K562 (cell line): ENCODE results near the gene GDNF.

Experiments used
- CHD2 ChIP-seq: IDR thresholded peaks from 2 replicates; pipeline ENCODE4 v1.6.1; 2011; ENCODE audit warnings: low read depth, low read length
- CHD4 ChIP-seq: fragments of 200-600 bp; sonication (generic); IDR thresholded peaks from 3 replicates; pipeline ENCODE4 v1.6.1; 2012; ENCODE audit warnings: low read depth, mild to moderate bottlenecking, mixed read lengths, low read length, inconsistent platforms; ENCODE audit not compliant: insufficient read depth, insufficient replicate concordance, poor library complexity, severe bottlenecking
- EZH2 ChIP-seq: IDR thresholded peaks from 2 replicates; pipeline ENCODE4 v1.6.1; 2012; ENCODE audit warnings: low read depth, mild to moderate bottlenecking, inconsistent platforms, low read length, borderline replicate concordance
- FOS ChIP-seq: IDR thresholded peaks from 3 replicates; pipeline ENCODE4 v1.6.1; 2011; ENCODE audit not compliant: insufficient read length; ENCODE audit errors: extremely low read depth
- HEY1 ChIP-seq: fragments of 250-450 bp; sonication (Bioruptor Pico); IDR thresholded peaks from 2 replicates; pipeline ENCODE4 v1.5.0; 2020; ENCODE audit warnings: mild to moderate bottlenecking, moderate library complexity, borderline replicate concordance
- MTA1 ChIP-seq: fragments of 450-650 bp; IDR thresholded peaks from 2 replicates; pipeline ENCODE4 v1.6.1; 2017; ENCODE audit warnings: borderline replicate concordance
- MYBL2 ChIP-seq, 2 experiments: fragments of 450-650 bp in 1 of 2; sonication (generic) in 1 of 2; formaldehyde crosslinking in 1 of 2; IDR thresholded peaks; 2 replicates each; pipeline versions ENCODE4 v1.6.1 to v1.8.1; 2017 to 2022; ENCODE audit warnings: borderline replicate concordance in 1 of 2, inconsistent platforms in 1 of 2, low read depth in 1 of 2, mild to moderate bottlenecking in 1 of 2, missing genetic modification reagents in 1 of 2, moderate library complexity in 1 of 2
- NRF1 ChIP-seq, 2 experiments: fragments of 450-650 bp; IDR thresholded peaks in 1 of 2; conservative IDR thresholded peaks in 1 of 2; 2 replicates each; pipeline ENCODE4 v1.6.1; 2014; ENCODE audit warnings: mild to moderate bottlenecking in 2 of 2
- RUNX1 ChIP-seq: sonication (generic); IDR thresholded peaks from 2 replicates; pipeline ENCODE4 v1.6.1; 2016; ENCODE audit warnings: antibody characterized with exemption, low read depth
- ZNF384 ChIP-seq: IDR thresholded peaks from 2 replicates; pipeline ENCODE4 v1.6.1; 2012; ENCODE audit warnings: low read depth, low read length, improper control_type of control experiment
- TF ChIP-seq, protein P1 (sequence below): fragments of 450-650 bp; formaldehyde crosslinking; IDR thresholded peaks from 2 replicates; pipeline ENCODE4 v1.4.0; 2020; ENCODE audit warnings: mild to moderate bottlenecking, moderate library complexity
- TF ChIP-seq, protein P2 (sequence below): IDR thresholded peaks from 2 replicates; pipeline ENCODE4 v1.6.1; 2011; ENCODE audit warnings: borderline replicate concordance, low read depth, mild to moderate bottlenecking, moderate library complexity, low read length; ENCODE audit not compliant: insufficient read depth, poor library complexity, severe bottlenecking
- TF ChIP-seq, protein P3 (sequence below): sonication (generic); formaldehyde crosslinking; IDR thresholded peaks from 2 replicates; pipeline ENCODE4 v1.8.1; 2022; ENCODE audit warnings: missing genetic modification reagents
- TF ChIP-seq, protein P4 (sequence below), 3 experiments: IDR thresholded peaks in 2 of 3; conservative IDR thresholded peaks in 1 of 3; 2 replicates each; pipeline ENCODE4 v1.5.1; 2011 to 2012; ENCODE audit warnings: low read length in 3 of 3, mild to moderate bottlenecking in 3 of 3, control low read depth in 2 of 3, improper control_type of control experiment in 1 of 3, inconsistent platforms in 1 of 3, low read depth in 1 of 3, mixed read lengths in 1 of 3, moderate library complexity in 1 of 3; ENCODE audit not compliant: insufficient read depth in 2 of 3

DNA sequence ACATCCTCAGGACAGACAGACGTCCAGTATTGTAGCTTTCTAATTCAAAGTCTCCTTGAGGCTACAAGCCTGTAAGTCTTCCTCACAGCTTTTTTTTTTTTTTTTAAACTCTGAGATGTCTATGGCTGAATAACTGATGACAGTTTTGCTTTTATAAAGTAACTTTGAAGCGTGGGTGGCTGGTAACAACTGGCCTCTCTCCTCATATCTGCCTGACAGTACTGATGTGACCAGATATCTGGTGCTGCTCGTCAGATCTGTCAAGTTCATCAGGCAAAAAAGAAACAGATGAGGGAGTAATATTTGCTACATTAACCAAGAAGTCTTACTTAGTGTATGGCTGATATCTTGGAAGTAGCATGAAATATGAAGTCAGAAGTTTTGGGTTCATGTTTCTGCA is 72.6 kb downstream of the GDNF start:
- no peak for TF ChIP-seq HEY1
- TF ChIP-seq CHD2, result no peak
- no peak for TF ChIP-seq EZH2
- TF ChIP-seq, protein P1, sequence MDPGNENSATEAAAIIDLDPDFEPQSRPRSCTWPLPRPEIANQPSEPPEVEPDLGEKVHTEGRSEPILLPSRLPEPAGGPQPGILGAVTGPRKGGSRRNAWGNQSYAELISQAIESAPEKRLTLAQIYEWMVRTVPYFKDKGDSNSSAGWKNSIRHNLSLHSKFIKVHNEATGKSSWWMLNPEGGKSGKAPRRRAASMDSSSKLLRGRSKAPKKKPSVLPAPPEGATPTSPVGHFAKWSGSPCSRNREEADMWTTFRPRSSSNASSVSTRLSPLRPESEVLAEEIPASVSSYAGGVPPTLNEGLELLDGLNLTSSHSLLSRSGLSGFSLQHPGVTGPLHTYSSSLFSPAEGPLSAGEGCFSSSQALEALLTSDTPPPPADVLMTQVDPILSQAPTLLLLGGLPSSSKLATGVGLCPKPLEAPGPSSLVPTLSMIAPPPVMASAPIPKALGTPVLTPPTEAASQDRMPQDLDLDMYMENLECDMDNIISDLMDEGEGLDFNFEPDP (CRISPR knock-in tag), result no peak
- TF ChIP-seq RUNX1, result no peak
- no peak for TF ChIP-seq NRF1 (conservative IDR thresholded peaks at IDR 0.05 in 1 of 2, IDR thresholded peaks at IDR 0.05 in 1 of 2)
- no peak for TF ChIP-seq ZNF384
- TF ChIP-seq MTA1, result no peak
- no peak for TF ChIP-seq FOS
- TF ChIP-seq, protein P2, sequence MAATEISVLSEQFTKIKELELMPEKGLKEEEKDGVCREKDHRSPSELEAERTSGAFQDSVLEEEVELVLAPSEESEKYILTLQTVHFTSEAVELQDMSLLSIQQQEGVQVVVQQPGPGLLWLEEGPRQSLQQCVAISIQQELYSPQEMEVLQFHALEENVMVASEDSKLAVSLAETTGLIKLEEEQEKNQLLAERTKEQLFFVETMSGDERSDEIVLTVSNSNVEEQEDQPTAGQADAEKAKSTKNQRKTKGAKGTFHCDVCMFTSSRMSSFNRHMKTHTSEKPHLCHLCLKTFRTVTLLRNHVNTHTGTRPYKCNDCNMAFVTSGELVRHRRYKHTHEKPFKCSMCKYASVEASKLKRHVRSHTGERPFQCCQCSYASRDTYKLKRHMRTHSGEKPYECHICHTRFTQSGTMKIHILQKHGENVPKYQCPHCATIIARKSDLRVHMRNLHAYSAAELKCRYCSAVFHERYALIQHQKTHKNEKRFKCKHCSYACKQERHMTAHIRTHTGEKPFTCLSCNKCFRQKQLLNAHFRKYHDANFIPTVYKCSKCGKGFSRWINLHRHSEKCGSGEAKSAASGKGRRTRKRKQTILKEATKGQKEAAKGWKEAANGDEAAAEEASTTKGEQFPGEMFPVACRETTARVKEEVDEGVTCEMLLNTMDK, result no peak
- no peak for TF ChIP-seq MYBL2 (IDR thresholded peaks at IDR 0.05; ENCODE audit: low read depth)
- TF ChIP-seq MYBL2 (CRISPR knock-in tag; IDR thresholded peaks at IDR 0.05; ENCODE audit: borderline replicate concordance), result no peak
- TF ChIP-seq, protein P3, sequence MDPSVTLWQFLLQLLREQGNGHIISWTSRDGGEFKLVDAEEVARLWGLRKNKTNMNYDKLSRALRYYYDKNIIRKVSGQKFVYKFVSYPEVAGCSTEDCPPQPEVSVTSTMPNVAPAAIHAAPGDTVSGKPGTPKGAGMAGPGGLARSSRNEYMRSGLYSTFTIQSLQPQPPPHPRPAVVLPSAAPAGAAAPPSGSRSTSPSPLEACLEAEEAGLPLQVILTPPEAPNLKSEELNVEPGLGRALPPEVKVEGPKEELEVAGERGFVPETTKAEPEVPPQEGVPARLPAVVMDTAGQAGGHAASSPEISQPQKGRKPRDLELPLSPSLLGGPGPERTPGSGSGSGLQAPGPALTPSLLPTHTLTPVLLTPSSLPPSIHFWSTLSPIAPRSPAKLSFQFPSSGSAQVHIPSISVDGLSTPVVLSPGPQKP (CRISPR knock-in tag), result no peak
- TF ChIP-seq, protein P4, sequence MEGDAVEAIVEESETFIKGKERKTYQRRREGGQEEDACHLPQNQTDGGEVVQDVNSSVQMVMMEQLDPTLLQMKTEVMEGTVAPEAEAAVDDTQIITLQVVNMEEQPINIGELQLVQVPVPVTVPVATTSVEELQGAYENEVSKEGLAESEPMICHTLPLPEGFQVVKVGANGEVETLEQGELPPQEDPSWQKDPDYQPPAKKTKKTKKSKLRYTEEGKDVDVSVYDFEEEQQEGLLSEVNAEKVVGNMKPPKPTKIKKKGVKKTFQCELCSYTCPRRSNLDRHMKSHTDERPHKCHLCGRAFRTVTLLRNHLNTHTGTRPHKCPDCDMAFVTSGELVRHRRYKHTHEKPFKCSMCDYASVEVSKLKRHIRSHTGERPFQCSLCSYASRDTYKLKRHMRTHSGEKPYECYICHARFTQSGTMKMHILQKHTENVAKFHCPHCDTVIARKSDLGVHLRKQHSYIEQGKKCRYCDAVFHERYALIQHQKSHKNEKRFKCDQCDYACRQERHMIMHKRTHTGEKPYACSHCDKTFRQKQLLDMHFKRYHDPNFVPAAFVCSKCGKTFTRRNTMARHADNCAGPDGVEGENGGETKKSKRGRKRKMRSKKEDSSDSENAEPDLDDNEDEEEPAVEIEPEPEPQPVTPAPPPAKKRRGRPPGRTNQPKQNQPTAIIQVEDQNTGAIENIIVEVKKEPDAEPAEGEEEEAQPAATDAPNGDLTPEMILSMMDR (IDR thresholded peaks at IDR 0.05 in 2 of 3, conservative IDR thresholded peaks at IDR 0.05 in 1 of 3; ENCODE audit: insufficient read depth in 2 of 3, low read depth in 1 of 3, low read length in 3 of 3), result no peak
- no peak for TF ChIP-seq CHD4
